Keratinocyte (primary cell): Measurements from ENCODE around the gene GBGT1. TPM values are rescaled to one million over a fixed set of nuclear protein-coding genes. Genes with fewer than 3 reads are reported as not detected.

Experiments used
- DNase-seq: peaks from one replicate; pipeline ENCODE4 v3.0.0-alpha.2; 2011; ENCODE audit warnings: low read depth, missing footprints, low spot score
- FAIRE-seq: peaks from 2 replicates; lab custom pipeline; 2011; peaks lifted over from hg19 to GRCh38; lab: Jason Lieb, UNC
- H2AFZ ChIP-seq: 2 replicates; pipeline ENCODE4 v1.6.0; 2012; ENCODE audit warnings: low read length, control low read depth, inconsistent platforms; ENCODE audit not compliant: control insufficient read depth
- H3K27ac ChIP-seq: 2 replicates; pipeline ENCODE4 v1.5.1; 2011; ENCODE audit warnings: low read length; ENCODE audit not compliant: control insufficient read depth, insufficient read depth
- H3K27me3 ChIP-seq: 3 replicates; pipeline ENCODE4 v1.6.0; 2011; ENCODE audit warnings: low read length; ENCODE audit not compliant: control insufficient read depth, insufficient read depth; ENCODE audit errors: extremely low read depth
- H3K36me3 ChIP-seq, 2 experiments: 2 replicates in 1 of 2; 3 replicates in 1 of 2; pipeline ENCODE4 v1.5.1; 2011; ENCODE audit warnings: low read length in 2 of 2, mild to moderate bottlenecking in 1 of 2; ENCODE audit not compliant: control insufficient read depth in 2 of 2, insufficient read depth in 2 of 2; ENCODE audit errors: extremely low read depth in 1 of 2
- H3K4me1 ChIP-seq: 3 replicates; pipeline ENCODE4 v1.5.1; 2011; ENCODE audit warnings: low read length; ENCODE audit not compliant: control insufficient read depth, insufficient read depth; ENCODE audit errors: extremely low read depth
- H3K4me2 ChIP-seq: 3 replicates; pipeline ENCODE4 v1.6.0; 2011; ENCODE audit warnings: low read depth, low read length; ENCODE audit not compliant: control insufficient read depth, insufficient read depth; ENCODE audit errors: extremely low read depth
- H3K4me3 ChIP-seq, 3 experiments: fragments of 200-600 bp in 1 of 3; sonication (generic) in 1 of 3; 2 replicates in 2 of 3; 3 replicates in 1 of 3; pipeline ENCODE4 v1.5.1; 2011 to 2016; ENCODE audit warnings: low read length in 3 of 3, mild to moderate bottlenecking in 3 of 3, control low read depth in 2 of 3, inconsistent platforms in 1 of 3, low read depth in 1 of 3, mixed read lengths in 1 of 3, mixed run types in 1 of 3, moderate library complexity in 1 of 3; ENCODE audit not compliant: control insufficient read depth in 2 of 3, insufficient read depth in 2 of 3; ENCODE audit errors: extremely low read depth in 1 of 3
- H3K79me2 ChIP-seq: 2 replicates; pipeline ENCODE4 v1.6.0; 2012; ENCODE audit warnings: low read length; ENCODE audit not compliant: control insufficient read depth, insufficient read depth
- H3K9ac ChIP-seq: 3 replicates; pipeline ENCODE4 v1.6.0; 2011; ENCODE audit warnings: low read length; ENCODE audit not compliant: control insufficient read depth, insufficient read depth; ENCODE audit errors: extremely low read depth
- H3K9me1 ChIP-seq: 3 replicates; pipeline ENCODE4 v1.6.0; 2011; ENCODE audit warnings: low read length; ENCODE audit not compliant: control insufficient read depth, insufficient read depth; ENCODE audit errors: extremely low read depth
- H3K9me3 ChIP-seq: 2 replicates; pipeline ENCODE4 v1.5.1; 2012; ENCODE audit warnings: low read depth, low read length; ENCODE audit not compliant: control insufficient read depth
- H4K20me1 ChIP-seq: 3 replicates; pipeline ENCODE4 v1.6.0; 2011; ENCODE audit warnings: low read length; ENCODE audit not compliant: control insufficient read depth, insufficient read depth; ENCODE audit errors: extremely low read depth
- EZH2 ChIP-seq: IDR thresholded peaks from one replicate; pipeline ENCODE4 v1.6.1; 2012; ENCODE audit warnings: inconsistent platforms, mild to moderate bottlenecking, low read length, moderate library complexity
- dilution Hi-C: fragments of 300-500 bp; cut with MboI; formaldehyde crosslinking; loops from one replicate; pipeline ENCODE4 v1.7.0; 2020; ENCODE audit warnings: low sequenced_read_pairs; ENCODE audit not compliant: extremely low pct_ligation_motif_present
- polyA plus RNA-seq, 5 experiments: library from polyadenylated mRNA; depleted of rRNA in 3 of 5; stranded (reverse) in 3 of 5; stranded (forward) in 1 of 5; unstranded in 1 of 5; fragments of >200 nt; gene quantifications; 1 replicate in 1 of 5; 2 replicates in 3 of 5; 3 replicates in 1 of 5; pipeline versions ENCODE4 v1.2.1 to v1.2.3, GENCODE V29; 2011 to 2012; ENCODE audit warnings: missing spikeins in 2 of 5, low read depth in 1 of 5, low replicate concordance in 1 of 5
- TF ChIP-seq, protein P1 (sequence below), 3 experiments: IDR thresholded peaks in 1 of 3; conservative IDR thresholded peaks in 1 of 3; optimal IDR thresholded peaks in 1 of 3; 2 replicates in 2 of 3; 3 replicates in 1 of 3; pipeline versions ENCODE3 to v1.5.1; 2011; ENCODE audit warnings: low read length in 3 of 3, mild to moderate bottlenecking in 3 of 3, moderate library complexity in 2 of 3, control low read depth in 1 of 3, inconsistent platforms in 1 of 3; ENCODE audit not compliant: insufficient read depth in 2 of 3; ENCODE audit errors: extremely low read depth in 1 of 3

Gene GBGT1
- polyA plus RNA-seq, 1 donor (not counting 4 experiments of a cell fraction or from before 2014, with no cell fraction given), result 0.54 TPM

DNA sequence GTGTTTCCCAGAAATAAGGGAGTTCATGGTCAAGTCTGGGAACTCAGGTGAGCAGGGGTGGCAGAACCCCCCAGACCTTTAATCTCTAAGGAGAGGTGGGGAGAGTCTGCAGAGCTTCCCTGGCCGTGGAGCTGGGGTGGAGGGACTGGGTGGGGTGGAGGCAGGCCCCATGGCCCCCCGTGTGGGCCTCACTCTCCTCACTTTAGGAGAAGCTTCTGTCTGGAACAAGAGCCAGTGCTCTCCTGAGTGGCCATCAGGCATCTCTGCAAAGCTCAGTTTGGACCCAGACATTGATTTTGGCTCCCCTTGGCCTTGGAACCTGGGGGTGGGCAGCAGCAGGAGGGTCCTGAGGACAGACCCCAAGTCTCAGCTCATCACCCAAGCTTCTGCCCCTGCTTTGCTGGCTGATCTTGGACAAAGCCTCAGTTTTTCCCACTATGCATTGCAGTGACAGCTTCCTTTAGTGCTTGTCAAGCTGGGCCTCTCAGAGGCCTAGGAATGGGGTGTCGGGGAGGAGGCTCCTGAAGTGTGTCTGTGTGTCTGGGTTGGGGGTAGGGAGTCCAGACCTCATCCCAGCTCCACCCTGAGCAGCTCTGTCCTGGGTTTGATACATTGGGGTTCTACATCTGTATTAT lies 3.5 kb upstream of the GBGT1 start:
- Histone ChIP-seq H3K9me1 (no peaks in the 10 kb centered on the region), H3K4me1 (no peaks in the 10 kb centered on the region), H3K9ac (no peak overlapping the region), H3K36me3 (no peaks in the 10 kb centered on the region), H3K4me3 (no peak overlapping the region), H3K9me3 (no peaks in the 10 kb centered on the region), H3K27ac (no peak overlapping the region), H3K79me2 (no peaks in the 10 kb centered on the region), H3K4me2 (no peak overlapping the region), H2AFZ (no peak overlapping the region), H3K27me3 (peaks cover 24% of the 10 kb centered on the region), H4K20me1 (no peaks in the 10 kb centered on the region)
- DNase-seq, result no peak
- TF ChIP-seq, protein P1, sequence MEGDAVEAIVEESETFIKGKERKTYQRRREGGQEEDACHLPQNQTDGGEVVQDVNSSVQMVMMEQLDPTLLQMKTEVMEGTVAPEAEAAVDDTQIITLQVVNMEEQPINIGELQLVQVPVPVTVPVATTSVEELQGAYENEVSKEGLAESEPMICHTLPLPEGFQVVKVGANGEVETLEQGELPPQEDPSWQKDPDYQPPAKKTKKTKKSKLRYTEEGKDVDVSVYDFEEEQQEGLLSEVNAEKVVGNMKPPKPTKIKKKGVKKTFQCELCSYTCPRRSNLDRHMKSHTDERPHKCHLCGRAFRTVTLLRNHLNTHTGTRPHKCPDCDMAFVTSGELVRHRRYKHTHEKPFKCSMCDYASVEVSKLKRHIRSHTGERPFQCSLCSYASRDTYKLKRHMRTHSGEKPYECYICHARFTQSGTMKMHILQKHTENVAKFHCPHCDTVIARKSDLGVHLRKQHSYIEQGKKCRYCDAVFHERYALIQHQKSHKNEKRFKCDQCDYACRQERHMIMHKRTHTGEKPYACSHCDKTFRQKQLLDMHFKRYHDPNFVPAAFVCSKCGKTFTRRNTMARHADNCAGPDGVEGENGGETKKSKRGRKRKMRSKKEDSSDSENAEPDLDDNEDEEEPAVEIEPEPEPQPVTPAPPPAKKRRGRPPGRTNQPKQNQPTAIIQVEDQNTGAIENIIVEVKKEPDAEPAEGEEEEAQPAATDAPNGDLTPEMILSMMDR (optimal IDR thresholded peaks at IDR 0.05 in 1 of 3, IDR thresholded peaks at IDR 0.05 in 1 of 3, conservative IDR thresholded peaks at IDR 0.05 in 1 of 3; ENCODE audit: extremely low read depth in 1 of 3, insufficient read depth in 2 of 3, low read length in 3 of 3), result no peak
- no peak for TF ChIP-seq EZH2
- dilution Hi-C loops, result no loop called here
- FAIRE-seq, result no peak

DNA sequence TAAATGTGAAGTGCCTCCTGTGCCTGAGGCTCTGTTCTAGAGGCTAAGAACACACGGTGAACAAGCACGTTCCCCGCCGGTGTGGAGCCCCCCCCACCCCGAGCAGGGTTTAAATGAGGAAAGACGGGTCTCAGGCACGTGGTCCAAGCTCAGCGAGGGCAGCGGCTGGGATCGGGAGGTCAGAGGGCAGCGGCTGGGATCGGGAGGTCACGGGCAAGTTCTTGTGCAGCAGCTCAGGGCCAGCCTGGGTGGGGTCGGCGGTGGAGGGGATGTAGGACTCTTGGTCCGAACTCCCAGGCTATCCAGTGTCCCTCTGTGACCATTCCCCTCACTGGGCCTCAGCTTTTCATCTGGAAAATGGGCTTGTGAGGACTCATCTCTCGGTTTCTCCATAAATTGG lies 2.7 kb upstream of the GBGT1 start:
- Histone ChIP-seq H3K9me3 (no peaks in the 10 kb centered on the region), H3K9ac (no peak overlapping the region), H3K4me1 (no peaks in the 10 kb centered on the region), H3K9me1 (no peaks in the 10 kb centered on the region), H3K4me2 (no peak overlapping the region), H3K27ac (no peak overlapping the region), H4K20me1 (no peaks in the 10 kb centered on the region), H2AFZ (no peak overlapping the region), H3K36me3 (no peaks in the 10 kb centered on the region), H3K79me2 (no peaks in the 10 kb centered on the region), H3K4me3 (no peak overlapping the region), H3K27me3 (peaks cover 24% of the 10 kb centered on the region)
- dilution Hi-C loops, result no loop called here
- no peak for DNase-seq
- FAIRE-seq, result no peak
- TF ChIP-seq, protein P1 (optimal IDR thresholded peaks at IDR 0.05 in 1 of 3, IDR thresholded peaks at IDR 0.05 in 1 of 3, conservative IDR thresholded peaks at IDR 0.05 in 1 of 3; ENCODE audit: extremely low read depth in 1 of 3, insufficient read depth in 2 of 3, low read length in 3 of 3), result no peak
- TF ChIP-seq EZH2, result no peak
